Choroid plexus epithelial cell (primary cell): Measurements from ENCODE around the gene CAMK2B.

ENCODE experiments used
- DNase-seq: peaks from one replicate; pipeline ENCODE4 v3.0.0-alpha.2; 2010; ENCODE audit warnings: low read depth
- H3K4me3 ChIP-seq: 2 replicates; pipeline ENCODE4 v1.5.1; 2011; ENCODE audit warnings: low read depth, mild to moderate bottlenecking, control low read depth, low read length, moderate library complexity
- CTCF ChIP-seq: conservative IDR thresholded peaks from 2 replicates; pipeline ENCODE4 v1.5.1; 2011; ENCODE audit warnings: low read depth, mild to moderate bottlenecking, control low read depth, inconsistent platforms, low read length, moderate library complexity

Gene CAMK2B

GRCh38 chr7:44346063-44346462 lies 20.7 kb upstream of the CAMK2B start:
- no peak for DNase-seq
- TF ChIP-seq CTCF, result no peak
- H3K4me3 ChIP-seq, result no peak overlapping the region

- no peak for DNase-seq
- TF ChIP-seq CTCF, result no peak
- H3K4me3 ChIP-seq, result no peak overlapping the region
Observed at GRCh38 chr7:44341401-44341800, 16.0 kb upstream of the CAMK2B start.

GRCh38 chr7:44338600-44338999 lies 13.2 kb upstream of the CAMK2B start:
- no peak for DNase-seq
- TF ChIP-seq CTCF, result no peak
- no peak overlapping the region for H3K4me3 ChIP-seq

GRCh38 chr7:44336491-44336890 lies 11.1 kb upstream of the CAMK2B start:
- no peak for DNase-seq
- H3K4me3 ChIP-seq, result no peak overlapping the region
- TF ChIP-seq CTCF, result no peak

GRCh38 chr7:44335184-44335583 lies 9.8 kb upstream of the CAMK2B start:
- H3K4me3 ChIP-seq, result no peak overlapping the region
- no peak for DNase-seq
- TF ChIP-seq CTCF, result no peak

GRCh38 chr7:44334734-44335097 lies 9.3 kb upstream of the CAMK2B start:
- TF ChIP-seq CTCF, result no peak

GRCh38 chr7:44333911-44334733 lies 8.7 kb upstream of the CAMK2B start:
- no peak for TF ChIP-seq CTCF
- peak; percentile 72 for DNase-seq
- H3K4me3 ChIP-seq, result no peak overlapping the region

More at GRCh38 chr7:44334734-44335097, 9.3 kb upstream of the CAMK2B start:
- no peak for DNase-seq
- no peak overlapping the region for H3K4me3 ChIP-seq
